ENCODE results near the gene SREBF1. TPM values are rescaled to one million over a fixed set of nuclear protein-coding genes. Genes with fewer than 3 reads are reported as not detected.
A peak's percentile ranks its signal among the peaks of the same experiment; 100 is the strongest.

The SREBF1 gene
- total and polyA plus RNA-seq, 12 donors = 9.0 to 61.2 (median 20.1) TPM

DNA sequence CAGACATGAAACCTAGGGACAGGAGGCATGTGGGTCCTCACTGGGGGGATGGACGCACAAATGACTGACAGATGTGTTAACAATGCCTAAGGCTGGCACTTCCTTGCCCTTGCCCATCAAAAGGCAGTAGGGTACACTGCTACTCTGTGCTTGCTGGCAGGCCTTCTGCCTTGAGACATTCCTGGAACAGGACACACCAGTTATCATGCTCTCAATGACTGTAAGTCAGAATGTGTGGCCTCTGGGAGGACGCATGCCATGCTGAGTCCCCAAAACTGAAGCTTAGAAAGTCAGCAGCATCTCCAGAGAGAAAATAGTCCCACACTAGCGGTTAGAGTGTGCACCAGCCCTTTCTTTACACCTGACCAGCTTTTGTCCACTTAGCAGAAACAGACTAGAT, 16.1 kb upstream of the SREBF1 start:
- 73 to 79% methylated on average over 3 of the region's 3 CpGs for WGBS, 2 donors
- no peak for DNase-seq
- H3K4me1 ChIP-seq = peaks cover 28 to 60% (median 38%) of the 10 kb centered on the region in 9 donors
- intact Hi-C loops (cut with DNase I) = loop anchor here in 1 of 10 donors (10.0 kb wide), 1 partner anchor 88 kb away; no protein-coding TSS in a partner anchor
- ATAC-seq = no peak
- peak overlapping the region in 2 of 10 donors; percentile 25 to 33 for H3K27ac ChIP-seq
- H3K4me3 ChIP-seq = no peak overlapping the region
- H3K9me3 ChIP-seq = no peaks in the 10 kb centered on the region
- peaks cover 0 to 35% (median 0%) of the 10 kb centered on the region in 9 donors for H3K36me3 ChIP-seq
- H3K27me3 ChIP-seq = no peaks in the 10 kb centered on the region
- TF ChIP-seq, protein P1, sequence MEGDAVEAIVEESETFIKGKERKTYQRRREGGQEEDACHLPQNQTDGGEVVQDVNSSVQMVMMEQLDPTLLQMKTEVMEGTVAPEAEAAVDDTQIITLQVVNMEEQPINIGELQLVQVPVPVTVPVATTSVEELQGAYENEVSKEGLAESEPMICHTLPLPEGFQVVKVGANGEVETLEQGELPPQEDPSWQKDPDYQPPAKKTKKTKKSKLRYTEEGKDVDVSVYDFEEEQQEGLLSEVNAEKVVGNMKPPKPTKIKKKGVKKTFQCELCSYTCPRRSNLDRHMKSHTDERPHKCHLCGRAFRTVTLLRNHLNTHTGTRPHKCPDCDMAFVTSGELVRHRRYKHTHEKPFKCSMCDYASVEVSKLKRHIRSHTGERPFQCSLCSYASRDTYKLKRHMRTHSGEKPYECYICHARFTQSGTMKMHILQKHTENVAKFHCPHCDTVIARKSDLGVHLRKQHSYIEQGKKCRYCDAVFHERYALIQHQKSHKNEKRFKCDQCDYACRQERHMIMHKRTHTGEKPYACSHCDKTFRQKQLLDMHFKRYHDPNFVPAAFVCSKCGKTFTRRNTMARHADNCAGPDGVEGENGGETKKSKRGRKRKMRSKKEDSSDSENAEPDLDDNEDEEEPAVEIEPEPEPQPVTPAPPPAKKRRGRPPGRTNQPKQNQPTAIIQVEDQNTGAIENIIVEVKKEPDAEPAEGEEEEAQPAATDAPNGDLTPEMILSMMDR (IDR thresholded peaks at IDR 0.05) = no peak

- peak in 2 of 8 donors; percentile 18 to 27 for ATAC-seq
These were observed 14.6 kb upstream of the SREBF1 start for GRCh38 chr17:17851103-17852002.

GRCh38 chr17:17849845-17850373, 13.1 kb upstream of the SREBF1 start:
- intact Hi-C loops (cut with DNase I) = loop anchor here in 1 of 10 donors (10.0 kb wide), 1 partner anchor 85 kb away; no protein-coding TSS in a partner anchor
- TF ChIP-seq, protein P1 (IDR thresholded peaks at IDR 0.05) = peak in 7 of 9 donors; percentile 27 to 48 (median 39)
- peaks cover 25 to 42% (median 34%) of the 10 kb centered on the region in 9 donors for H3K4me1 ChIP-seq

More at GRCh38 chr17:17851103-17852002, 14.6 kb upstream of the SREBF1 start:
- intact Hi-C loops (cut with DNase I) = loop anchor here in 1 of 10 donors (10.0 kb wide), 1 partner anchor 87 kb away; no protein-coding TSS in a partner anchor
- DNase-seq = no peak
- Histone ChIP-seq H3K4me1 (peaks cover 28 to 53% (median 38%) of the 10 kb centered on the region in 9 donors), H3K4me3 (no peak overlapping the region), H3K36me3 (peaks cover 0 to 36% (median 5%) of the 10 kb centered on the region in 9 donors), H3K27ac (peak overlapping the region in 8 of 10 donors; percentile 15 to 95 (median 82)), H3K9me3 (no peaks in the 10 kb centered on the region), H3K27me3 (no peaks in the 10 kb centered on the region)
- TF ChIP-seq, protein P1 (IDR thresholded peaks at IDR 0.05) = no peak
- WGBS, 2 donors = 49 to 64% methylated on average over 21 of the region's 21 CpGs

DNA sequence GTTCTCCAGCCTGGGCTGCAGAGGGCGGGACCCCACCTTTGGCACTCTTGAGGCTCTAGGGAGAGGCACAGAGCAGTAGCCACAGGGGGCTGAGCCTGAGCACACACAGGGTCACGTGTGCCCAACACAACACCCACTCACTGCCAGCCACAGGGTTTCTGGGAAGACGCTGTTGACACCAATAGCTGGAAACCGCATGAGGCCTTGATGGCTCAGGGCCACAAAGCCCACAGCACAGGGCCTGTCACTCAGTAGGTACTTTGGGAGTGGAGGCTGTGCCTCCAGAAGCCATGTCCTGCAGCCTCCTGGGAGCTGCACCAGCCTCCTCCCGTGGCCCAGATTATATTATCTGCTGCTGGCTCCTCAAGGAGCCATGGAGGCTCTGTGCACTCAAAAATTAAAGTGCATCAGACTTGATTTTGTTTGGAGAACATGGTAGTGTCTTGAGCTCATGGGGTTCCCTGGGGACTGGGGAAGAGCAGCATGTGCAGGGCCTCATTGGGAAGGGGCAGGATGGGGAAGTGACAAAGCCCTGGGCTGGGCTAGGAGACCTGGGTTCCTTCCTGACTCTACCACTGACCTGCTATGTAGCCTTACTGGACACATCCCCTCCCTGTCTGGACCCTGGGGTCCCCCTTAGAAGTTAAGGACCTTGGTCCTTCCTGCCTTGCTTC, 12.5 kb upstream of the SREBF1 start:
- TF ChIP-seq, protein P1 (IDR thresholded peaks at IDR 0.05) = no peak
- peaks cover 25 to 48% (median 34%) of the 10 kb centered on the region in 9 donors for H3K4me1 ChIP-seq
- intact Hi-C loops (cut with DNase I) = no loop called here
- WGBS, 2 donors = 29 to 37% methylated on average over 5 of the region's 5 CpGs
- ATAC-seq = peak; percentile 34 to 85 (median 60)
- peak overlapping the region; percentile 38 to 95 (median 84) for H3K27ac ChIP-seq
- DNase-seq = peak; percentile 55 to 65
- H3K4me3 ChIP-seq = no peak overlapping the region
- H3K36me3 ChIP-seq = peaks cover 0 to 34% (median 5%) of the 10 kb centered on the region in 9 donors
- no peaks in the 10 kb centered on the region for H3K27me3 ChIP-seq
- H3K9me3 ChIP-seq = no peaks in the 10 kb centered on the region

More at GRCh38 chr17:17849845-17850373, 13.1 kb upstream of the SREBF1 start:
- WGBS, 2 donors = 29 to 33% methylated on average over 2 of the region's 2 CpGs
- H3K36me3 ChIP-seq = peaks cover 0 to 35% (median 5%) of the 10 kb centered on the region in 9 donors
- H3K9me3 ChIP-seq = no peaks in the 10 kb centered on the region
- no peaks in the 10 kb centered on the region for H3K27me3 ChIP-seq
- ATAC-seq (peak; percentile 42 to 80 (median 62)), DNase-seq (peak in 1 of 2 donors; percentile 64)
- peak overlapping the region; percentile 38 to 95 (median 84) for H3K27ac ChIP-seq
- no peak overlapping the region for H3K4me3 ChIP-seq

All from heart right ventricle (tissue), 16 donors.